HEK293 (cell line): ENCODE results near the gene LRRC27.

Experiments used
- CTCF ChIA-PET: fragments of 350-600 bp; formaldehyde crosslinking; extraction: SDS; loops from one replicate; lab custom pipeline; 2021; ENCODE audit warnings: antibody characterized with exemption; lab: Yijun Ruan, JAX
- POLR2A ChIA-PET: fragments of 300-600 bp; formaldehyde crosslinking; extraction: SDS; loops from one replicate; lab custom pipeline; 2020; ENCODE audit warnings: antibody characterized with exemption, inconsistent platforms; lab: Yijun Ruan, JAX
- H3K27ac ChIP-seq: fragments of 200-500 bp; sonication (Bioruptor generic); 2 replicates; pipeline ENCODE4 v1.5.1; 2014; ENCODE audit warnings: low read depth, low read length, control low read depth, inconsistent platforms; ENCODE audit errors: extremely low read depth
- H3K36me3 ChIP-seq, 2 experiments: fragments of 200-500 bp in 1 of 2; sonication (Bioruptor generic) in 1 of 2; 1 replicate in 1 of 2; 2 replicates in 1 of 2; pipeline ENCODE4 v1.5.1; 2014 to 2017; ENCODE audit warnings: inconsistent platforms in 2 of 2, low read length in 2 of 2; ENCODE audit not compliant: control insufficient read depth in 2 of 2, insufficient read depth in 1 of 2
- H3K4me1 ChIP-seq: fragments of 200-500 bp; sonication (Bioruptor generic); 2 replicates; pipeline ENCODE4 v1.5.1; 2014; ENCODE audit warnings: mild to moderate bottlenecking, low read length, inconsistent platforms; ENCODE audit not compliant: control insufficient read depth, insufficient read depth
- H3K4me3 ChIP-seq: 2 replicates; pipeline ENCODE4 v1.5.1; 2011; ENCODE audit warnings: low read depth, mild to moderate bottlenecking, control low read depth, low read length, moderate library complexity
- H3K9me3 ChIP-seq: fragments of 200-500 bp; sonication (Bioruptor generic); 2 replicates; pipeline ENCODE4 v1.5.1; 2014; ENCODE audit warnings: low read depth, low read length, inconsistent platforms; ENCODE audit not compliant: control insufficient read depth, insufficient read depth
- CTCF ChIP-seq: fragments of 450-650 bp; formaldehyde crosslinking; IDR thresholded peaks from 2 replicates; pipeline ENCODE4 v1.5.1; 2016; ENCODE audit warnings: missing biosample characterization, missing genetic modification characterization
- IKZF3 ChIP-seq: fragments of 450-650 bp; IDR thresholded peaks from 2 replicates; pipeline ENCODE4 v1.5.0; 2018; ENCODE audit warnings: missing biosample characterization, mild to moderate bottlenecking, missing genetic modification characterization, moderate library complexity
- KLF1 ChIP-seq: fragments of 450-650 bp; formaldehyde crosslinking; IDR thresholded peaks from 2 replicates; pipeline ENCODE4 v1.5.1; 2016; ENCODE audit warnings: missing biosample characterization, missing genetic modification characterization
- PRDM4 ChIP-seq: fragments of 450-650 bp; formaldehyde crosslinking; IDR thresholded peaks from 2 replicates; pipeline ENCODE4 v1.5.1; 2017; ENCODE audit warnings: missing biosample characterization, missing genetic modification characterization
- REST ChIP-seq: fragments of 450-650 bp; formaldehyde crosslinking; IDR thresholded peaks from 2 replicates; pipeline ENCODE4 v1.5.1; 2016; ENCODE audit warnings: missing biosample characterization, missing genetic modification characterization
- TCF7L2 ChIP-seq: IDR thresholded peaks from 2 replicates; pipeline ENCODE4 v1.6.1; 2011; ENCODE audit warnings: low read depth, mild to moderate bottlenecking, inconsistent platforms, low read length, moderate library complexity, borderline replicate concordance
- ZBTB21 ChIP-seq: fragments of 450-650 bp; formaldehyde crosslinking; IDR thresholded peaks from 2 replicates; pipeline ENCODE4 v1.5.1; 2017; ENCODE audit warnings: missing biosample characterization, missing genetic modification characterization
- ZNF112 ChIP-seq: fragments of 450-650 bp; formaldehyde crosslinking; IDR thresholded peaks from 2 replicates; pipeline ENCODE4 v1.5.0; 2017; ENCODE audit warnings: missing biosample characterization, missing genetic modification characterization
- ZNF133 ChIP-seq: fragments of 450-650 bp; formaldehyde crosslinking; IDR thresholded peaks from 2 replicates; pipeline ENCODE4 v1.5.1; 2016; ENCODE audit warnings: missing biosample characterization, missing genetic modification characterization
- ZNF423 ChIP-seq: fragments of 450-650 bp; formaldehyde crosslinking; IDR thresholded peaks from 2 replicates; pipeline ENCODE4 v1.5.1; 2016; ENCODE audit warnings: missing biosample characterization, missing genetic modification characterization
- ZNF449 ChIP-seq: fragments of 450-650 bp; formaldehyde crosslinking; IDR thresholded peaks from 2 replicates; pipeline ENCODE4 v1.5.1; 2017; ENCODE audit warnings: missing biosample characterization, mild to moderate bottlenecking, missing genetic modification characterization, moderate library complexity
- ZNF48 ChIP-seq: fragments of 450-650 bp; formaldehyde crosslinking; IDR thresholded peaks from 2 replicates; pipeline ENCODE4 v1.5.1; 2016; ENCODE audit warnings: missing biosample characterization, missing genetic modification characterization
- ZNF510 ChIP-seq: fragments of 450-650 bp; formaldehyde crosslinking; IDR thresholded peaks from 2 replicates; pipeline ENCODE4 v1.5.1; 2018; ENCODE audit warnings: mild to moderate bottlenecking, missing genetic modification characterization, missing biosample characterization; ENCODE audit not compliant: insufficient replicate concordance
- ZNF529 ChIP-seq: fragments of 450-650 bp; formaldehyde crosslinking; IDR thresholded peaks from 2 replicates; pipeline ENCODE4 v1.5.1; 2017; ENCODE audit warnings: missing genetic modification characterization, missing biosample characterization; ENCODE audit not compliant: insufficient replicate concordance
- ZNF560 ChIP-seq: fragments of 450-650 bp; formaldehyde crosslinking; IDR thresholded peaks from 2 replicates; pipeline ENCODE4 v1.5.1; 2017; ENCODE audit warnings: missing biosample characterization, missing genetic modification characterization, borderline replicate concordance
- ZNF571 ChIP-seq: fragments of 450-650 bp; formaldehyde crosslinking; IDR thresholded peaks from 2 replicates; pipeline ENCODE4 v1.5.0; 2017; ENCODE audit warnings: missing biosample characterization, missing genetic modification characterization
- ZNF621 ChIP-seq: fragments of 450-650 bp; formaldehyde crosslinking; IDR thresholded peaks from 2 replicates; pipeline ENCODE4 v1.5.1; 2017; ENCODE audit warnings: missing biosample characterization, missing genetic modification characterization
- ZNF623 ChIP-seq: fragments of 450-650 bp; formaldehyde crosslinking; IDR thresholded peaks from 2 replicates; pipeline ENCODE4 v1.5.1; 2016; ENCODE audit warnings: missing biosample characterization, missing genetic modification characterization
- ZNF660 ChIP-seq: fragments of 450-650 bp; IDR thresholded peaks from 2 replicates; pipeline ENCODE4 v1.5.1; 2018; ENCODE audit warnings: missing biosample characterization, mild to moderate bottlenecking, missing genetic modification characterization
- ZNF792 ChIP-seq: fragments of 450-650 bp; formaldehyde crosslinking; IDR thresholded peaks from 2 replicates; pipeline ENCODE4 v1.5.1; 2016; ENCODE audit warnings: missing biosample characterization, missing genetic modification characterization
- ZSCAN30 ChIP-seq: fragments of 450-650 bp; IDR thresholded peaks from 2 replicates; pipeline ENCODE4 v1.5.1; 2018; ENCODE audit warnings: missing biosample characterization, mild to moderate bottlenecking, missing genetic modification characterization, moderate library complexity
- TF ChIP-seq, protein P1 (sequence below): fragments of 450-650 bp; formaldehyde crosslinking; IDR thresholded peaks from 2 replicates; pipeline ENCODE4 v1.5.1; 2016; ENCODE audit warnings: missing biosample characterization, missing genetic modification characterization
- TF ChIP-seq, protein P2 (sequence below): fragments of 450-650 bp; formaldehyde crosslinking; IDR thresholded peaks from 2 replicates; pipeline ENCODE4 v1.5.1; 2016; ENCODE audit warnings: missing biosample characterization, missing genetic modification characterization
- TF ChIP-seq, protein P3 (sequence below): fragments of 450-650 bp; IDR thresholded peaks from 2 replicates; pipeline ENCODE4 v1.5.1; 2018; ENCODE audit warnings: missing biosample characterization, missing genetic modification characterization

Gene LRRC27

GRCh38 chr10:132289439-132289838 lies 42.6 kb upstream of the LRRC27 start (continued):
- TF ChIP-seq PRDM4 (tag by site-specific recombination) (no peak), ZNF571 (no peak), ZNF529 (tag by site-specific recombination) (no peak), ZNF133 (tag by site-specific recombination) (no peak), ZNF423 (no peak), ZNF48 (no peak), ZNF660 (no peak), ZNF792 (tag by site-specific recombination) (no peak), ZNF112 (no peak)
- TF ChIP-seq, protein P1, sequence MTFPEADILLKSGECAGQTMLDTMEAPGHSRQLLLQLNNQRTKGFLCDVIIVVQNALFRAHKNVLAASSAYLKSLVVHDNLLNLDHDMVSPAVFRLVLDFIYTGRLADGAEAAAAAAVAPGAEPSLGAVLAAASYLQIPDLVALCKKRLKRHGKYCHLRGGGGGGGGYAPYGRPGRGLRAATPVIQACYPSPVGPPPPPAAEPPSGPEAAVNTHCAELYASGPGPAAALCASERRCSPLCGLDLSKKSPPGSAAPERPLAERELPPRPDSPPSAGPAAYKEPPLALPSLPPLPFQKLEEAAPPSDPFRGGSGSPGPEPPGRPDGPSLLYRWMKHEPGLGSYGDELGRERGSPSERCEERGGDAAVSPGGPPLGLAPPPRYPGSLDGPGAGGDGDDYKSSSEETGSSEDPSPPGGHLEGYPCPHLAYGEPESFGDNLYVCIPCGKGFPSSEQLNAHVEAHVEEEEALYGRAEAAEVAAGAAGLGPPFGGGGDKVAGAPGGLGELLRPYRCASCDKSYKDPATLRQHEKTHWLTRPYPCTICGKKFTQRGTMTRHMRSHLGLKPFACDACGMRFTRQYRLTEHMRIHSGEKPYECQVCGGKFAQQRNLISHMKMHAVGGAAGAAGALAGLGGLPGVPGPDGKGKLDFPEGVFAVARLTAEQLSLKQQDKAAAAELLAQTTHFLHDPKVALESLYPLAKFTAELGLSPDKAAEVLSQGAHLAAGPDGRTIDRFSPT: no peak
- TF ChIP-seq, protein P2, sequence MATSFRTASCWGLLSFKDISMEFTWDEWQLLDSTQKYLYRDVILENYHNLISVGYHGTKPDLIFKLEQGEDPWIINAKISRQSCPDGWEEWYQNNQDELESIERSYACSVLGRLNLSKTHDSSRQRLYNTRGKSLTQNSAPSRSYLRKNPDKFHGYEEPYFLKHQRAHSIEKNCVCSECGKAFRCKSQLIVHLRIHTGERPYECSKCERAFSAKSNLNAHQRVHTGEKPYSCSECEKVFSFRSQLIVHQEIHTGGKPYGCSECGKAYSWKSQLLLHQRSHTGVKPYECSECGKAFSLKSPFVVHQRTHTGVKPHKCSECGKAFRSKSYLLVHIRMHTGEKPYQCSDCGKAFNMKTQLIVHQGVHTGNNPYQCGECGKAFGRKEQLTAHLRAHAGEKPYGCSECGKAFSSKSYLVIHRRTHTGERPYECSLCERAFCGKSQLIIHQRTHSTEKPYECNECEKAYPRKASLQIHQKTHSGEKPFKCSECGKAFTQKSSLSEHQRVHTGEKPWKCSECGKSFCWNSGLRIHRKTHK (tag by site-specific recombination): no peak
- TF ChIP-seq, all 188 proteins: peak for 0

DNA sequence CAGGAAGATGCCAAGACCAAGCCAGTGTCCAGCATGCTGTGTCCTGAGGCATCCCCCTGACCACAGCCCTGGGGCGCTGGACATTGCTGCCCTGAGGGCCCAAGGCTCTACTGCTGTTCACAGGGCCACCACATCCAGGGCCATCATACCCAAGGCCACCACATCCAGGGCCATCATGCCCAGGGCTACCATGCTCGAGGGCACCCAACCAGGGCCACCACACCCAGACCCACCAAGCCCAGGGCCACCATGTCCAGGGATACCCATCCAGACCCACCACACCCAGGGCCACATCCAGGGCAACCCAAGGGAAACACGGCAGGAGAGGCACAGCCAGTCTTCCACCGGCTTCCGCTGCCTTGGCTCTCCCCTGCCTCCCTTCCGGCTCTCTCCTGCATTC lies 41.4 kb upstream of the LRRC27 start:
- POLR2A ChIA-PET: no interaction called here
- CTCF ChIA-PET: interaction anchor here (0.6 kb wide), 1 partner anchor 34 kb away, joined by 5 read pairs; no protein-coding TSS in a partner anchor
- Histone ChIP-seq H3K4me1 (no peaks in the 10 kb centered on the region), H3K4me3 (no peak overlapping the region), H3K9me3 (no peaks in the 10 kb centered on the region), H3K36me3 (no peaks in the 10 kb centered on the region), H3K27ac (no peak overlapping the region)
- TF ChIP-seq ZBTB21 (no peak), ZNF623 (no peak), ZSCAN30 (tag by site-specific recombination) (no peak), ZNF560 (tag by site-specific recombination) (no peak), ZNF449 (tag by site-specific recombination) (no peak), CTCF (tag by site-specific recombination) (no peak), KLF1 (tag by site-specific recombination) (no peak), ZNF621 (tag by site-specific recombination) (no peak), ZNF510 (tag by site-specific recombination) (no peak), REST (no peak), IKZF3 (no peak), TCF7L2 (no peak)
- TF ChIP-seq, protein P3, sequence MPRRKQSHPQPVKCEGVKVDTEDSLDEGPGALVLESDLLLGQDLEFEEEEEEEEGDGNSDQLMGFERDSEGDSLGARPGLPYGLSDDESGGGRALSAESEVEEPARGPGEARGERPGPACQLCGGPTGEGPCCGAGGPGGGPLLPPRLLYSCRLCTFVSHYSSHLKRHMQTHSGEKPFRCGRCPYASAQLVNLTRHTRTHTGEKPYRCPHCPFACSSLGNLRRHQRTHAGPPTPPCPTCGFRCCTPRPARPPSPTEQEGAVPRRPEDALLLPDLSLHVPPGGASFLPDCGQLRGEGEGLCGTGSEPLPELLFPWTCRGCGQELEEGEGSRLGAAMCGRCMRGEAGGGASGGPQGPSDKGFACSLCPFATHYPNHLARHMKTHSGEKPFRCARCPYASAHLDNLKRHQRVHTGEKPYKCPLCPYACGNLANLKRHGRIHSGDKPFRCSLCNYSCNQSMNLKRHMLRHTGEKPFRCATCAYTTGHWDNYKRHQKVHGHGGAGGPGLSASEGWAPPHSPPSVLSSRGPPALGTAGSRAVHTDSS: no peak
